Endothelial cell of umbilical vein (primary cell): Measurements from ENCODE around the gene HECA.

ENCODE experiments used
- EZH2 ChIP-seq: IDR thresholded peaks from 2 replicates; pipeline ENCODE4 v1.6.1; 2012; ENCODE audit warnings: borderline replicate concordance, low read depth, mild to moderate bottlenecking, moderate library complexity, low read length, inconsistent platforms; ENCODE audit not compliant: severe bottlenecking
- TF ChIP-seq, protein P1 (sequence below), 2 donors: IDR thresholded peaks; 1 replicate in 1 of 2; 2 replicates in 1 of 2; pipeline ENCODE4 v1.5.1; 2011; ENCODE audit warnings: low read length in 2 of 2, mild to moderate bottlenecking in 2 of 2, moderate library complexity in 2 of 2, control low read depth in 1 of 2, inconsistent platforms in 1 of 2, low read depth in 1 of 2; ENCODE audit not compliant: insufficient read depth in 1 of 2; ENCODE audit errors: extremely low read depth in 1 of 2
- TF ChIP-seq, protein P2 (sequence below): IDR thresholded peaks from 2 replicates; pipeline ENCODE4 v1.6.1; 2011; ENCODE audit not compliant: insufficient read depth, insufficient read length

DNA sequence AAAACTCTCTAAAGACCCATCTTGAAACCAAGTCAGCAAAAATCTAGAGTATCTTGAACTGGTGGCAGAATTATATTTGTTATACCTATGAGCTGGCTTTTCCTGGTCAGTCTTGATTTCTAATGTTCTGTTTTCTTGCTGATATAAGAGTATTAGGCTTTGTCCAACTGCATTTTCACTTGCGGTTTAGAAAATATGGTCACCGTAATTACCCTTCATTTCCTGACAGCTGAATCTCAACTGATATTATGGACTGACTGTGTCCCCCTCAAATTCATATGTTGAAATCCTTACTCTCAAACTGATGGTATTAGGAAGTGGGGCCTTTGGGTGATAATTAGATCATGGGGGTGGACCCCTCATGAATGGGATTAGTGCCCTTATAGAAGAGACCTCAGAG is 84.9 kb downstream of the HECA start:
- TF ChIP-seq, protein P1, sequence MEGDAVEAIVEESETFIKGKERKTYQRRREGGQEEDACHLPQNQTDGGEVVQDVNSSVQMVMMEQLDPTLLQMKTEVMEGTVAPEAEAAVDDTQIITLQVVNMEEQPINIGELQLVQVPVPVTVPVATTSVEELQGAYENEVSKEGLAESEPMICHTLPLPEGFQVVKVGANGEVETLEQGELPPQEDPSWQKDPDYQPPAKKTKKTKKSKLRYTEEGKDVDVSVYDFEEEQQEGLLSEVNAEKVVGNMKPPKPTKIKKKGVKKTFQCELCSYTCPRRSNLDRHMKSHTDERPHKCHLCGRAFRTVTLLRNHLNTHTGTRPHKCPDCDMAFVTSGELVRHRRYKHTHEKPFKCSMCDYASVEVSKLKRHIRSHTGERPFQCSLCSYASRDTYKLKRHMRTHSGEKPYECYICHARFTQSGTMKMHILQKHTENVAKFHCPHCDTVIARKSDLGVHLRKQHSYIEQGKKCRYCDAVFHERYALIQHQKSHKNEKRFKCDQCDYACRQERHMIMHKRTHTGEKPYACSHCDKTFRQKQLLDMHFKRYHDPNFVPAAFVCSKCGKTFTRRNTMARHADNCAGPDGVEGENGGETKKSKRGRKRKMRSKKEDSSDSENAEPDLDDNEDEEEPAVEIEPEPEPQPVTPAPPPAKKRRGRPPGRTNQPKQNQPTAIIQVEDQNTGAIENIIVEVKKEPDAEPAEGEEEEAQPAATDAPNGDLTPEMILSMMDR (IDR thresholded peaks at IDR 0.05; ENCODE audit: extremely low read depth in 1 of 2, insufficient read depth in 1 of 2, low read depth in 1 of 2, low read length in 2 of 2): no peak
- no peak for TF ChIP-seq EZH2
- TF ChIP-seq, protein P2, sequence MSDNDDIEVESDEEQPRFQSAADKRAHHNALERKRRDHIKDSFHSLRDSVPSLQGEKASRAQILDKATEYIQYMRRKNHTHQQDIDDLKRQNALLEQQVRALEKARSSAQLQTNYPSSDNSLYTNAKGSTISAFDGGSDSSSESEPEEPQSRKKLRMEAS: no peak
